OCI-LY1 (cell line): Measurements from ENCODE around the gene SPATS2L.

Source experiments
- CTCF ChIP-seq: fragments of 200-600 bp; sonication (generic), shearing (Covaris generic); IDR thresholded peaks from 2 replicates; pipeline ENCODE4 v1.5.1; 2017; ENCODE audit warnings: mild to moderate bottlenecking, antibody characterized with exemption, low read length, moderate library complexity, mixed read lengths
- EZH2 ChIP-seq: fragments of 200-600 bp; sonication (generic), shearing (Covaris generic); IDR thresholded peaks from 2 replicates; pipeline ENCODE4 v1.8.0; 2017; ENCODE audit warnings: borderline replicate concordance, mixed run types, mild to moderate bottlenecking, antibody characterized with exemption, low read length, moderate library complexity, mixed read lengths

GRCh38 chr2:200456567-200456966 is 150.1 kb downstream of the SPATS2L start:
- no peak for TF ChIP-seq CTCF
- no peak for TF ChIP-seq EZH2
